ENCODE measurements around the gene CAPN9. TPM values are rescaled to one million over a fixed set of nuclear protein-coding genes. Genes with fewer than 3 reads are reported as not detected.

Gene CAPN9
- polyA plus RNA-seq, 1 donor (not counting 4 experiments of a cell fraction or from before 2014, with no cell fraction given): not detected

- no peak overlapping the region for H3K9ac ChIP-seq (ENCODE audit: control insufficient read depth, extremely low read depth, insufficient read depth, low read length)
- no peak overlapping the region for H2AFZ ChIP-seq (ENCODE audit: control insufficient read depth, low read length)
- no peaks in the 10 kb centered on the region for H3K79me2 ChIP-seq (ENCODE audit: control insufficient read depth, insufficient read depth, low read length)
- H3K27me3 ChIP-seq (ENCODE audit: control insufficient read depth, extremely low read depth, insufficient read depth, low read length): peaks cover 4% of the 10 kb centered on the region
- H3K4me1 ChIP-seq (ENCODE audit: control insufficient read depth, extremely low read depth, insufficient read depth, low read length): no peaks in the 10 kb centered on the region
- FAIRE-seq: no peak
- H3K4me3 ChIP-seq (ENCODE audit: control insufficient read depth in 2 of 3, extremely low read depth in 1 of 3, insufficient read depth in 2 of 3, low read depth in 1 of 3, low read length in 3 of 3): no peak overlapping the region
- H3K36me3 ChIP-seq (ENCODE audit: control insufficient read depth in 2 of 2, extremely low read depth in 1 of 2, insufficient read depth in 2 of 2, low read length in 2 of 2): no peaks in the 10 kb centered on the region
- no peaks in the 10 kb centered on the region for H3K9me1 ChIP-seq (ENCODE audit: control insufficient read depth, extremely low read depth, insufficient read depth, low read length)
- H4K20me1 ChIP-seq (ENCODE audit: control insufficient read depth, extremely low read depth, insufficient read depth, low read length): no peaks in the 10 kb centered on the region
- no peak for DNase-seq (ENCODE audit: low read depth, low spot score)
- H3K4me2 ChIP-seq (ENCODE audit: control insufficient read depth, extremely low read depth, insufficient read depth, low read depth, low read length): no peak overlapping the region
- H3K27ac ChIP-seq (ENCODE audit: control insufficient read depth, insufficient read depth, low read length): no peak overlapping the region
- H3K9me3 ChIP-seq (ENCODE audit: control insufficient read depth, low read depth, low read length): no peaks in the 10 kb centered on the region
- TF ChIP-seq CTCF (optimal IDR thresholded peaks at IDR 0.05 in 1 of 3, IDR thresholded peaks at IDR 0.05 in 1 of 3, conservative IDR thresholded peaks at IDR 0.05 in 1 of 3; ENCODE audit: extremely low read depth in 1 of 3, insufficient read depth in 2 of 3, low read length in 3 of 3) (no peak), EZH2 (IDR thresholded peaks at IDR 0.05; ENCODE audit: low read length) (no peak)
- dilution Hi-C loops (cut with MboI; ENCODE audit: extremely low pct_ligation_motif_present, low sequenced_read_pairs): no loop called here
Measured at GRCh38 chr1:230743899-230744298, 3.3 kb upstream of the CAPN9 start.

- Histone ChIP-seq H3K27ac (ENCODE audit: control insufficient read depth, insufficient read depth, low read length) (no peak overlapping the region), H3K4me2 (ENCODE audit: control insufficient read depth, extremely low read depth, insufficient read depth, low read depth, low read length) (no peak overlapping the region), H3K9me3 (ENCODE audit: control insufficient read depth, low read depth, low read length) (no peaks in the 10 kb centered on the region), H3K79me2 (ENCODE audit: control insufficient read depth, insufficient read depth, low read length) (no peaks in the 10 kb centered on the region), H3K4me3 (ENCODE audit: control insufficient read depth in 2 of 3, extremely low read depth in 1 of 3, insufficient read depth in 2 of 3, low read depth in 1 of 3, low read length in 3 of 3) (no peak overlapping the region), H3K9ac (ENCODE audit: control insufficient read depth, extremely low read depth, insufficient read depth, low read length) (no peak overlapping the region), H3K4me1 (ENCODE audit: control insufficient read depth, extremely low read depth, insufficient read depth, low read length) (no peaks in the 10 kb centered on the region), H4K20me1 (ENCODE audit: control insufficient read depth, extremely low read depth, insufficient read depth, low read length) (no peaks in the 10 kb centered on the region), H2AFZ (ENCODE audit: control insufficient read depth, low read length) (no peak overlapping the region), H3K36me3 (ENCODE audit: control insufficient read depth in 2 of 2, extremely low read depth in 1 of 2, insufficient read depth in 2 of 2, low read length in 2 of 2) (no peaks in the 10 kb centered on the region), H3K9me1 (ENCODE audit: control insufficient read depth, extremely low read depth, insufficient read depth, low read length) (no peaks in the 10 kb centered on the region), H3K27me3 (ENCODE audit: control insufficient read depth, extremely low read depth, insufficient read depth, low read length) (peaks cover 4% of the 10 kb centered on the region)
- TF ChIP-seq EZH2 (IDR thresholded peaks at IDR 0.05; ENCODE audit: low read length): no peak
- TF ChIP-seq CTCF (optimal IDR thresholded peaks at IDR 0.05 in 1 of 3, IDR thresholded peaks at IDR 0.05 in 1 of 3, conservative IDR thresholded peaks at IDR 0.05 in 1 of 3; ENCODE audit: extremely low read depth in 1 of 3, insufficient read depth in 2 of 3, low read length in 3 of 3): no peak
- DNase-seq (ENCODE audit: low read depth, low spot score) (no peak), FAIRE-seq (no peak)
- dilution Hi-C loops (cut with MboI; ENCODE audit: extremely low pct_ligation_motif_present, low sequenced_read_pairs): no loop called here
Measured at GRCh38 chr1:230744382-230744781, 2.8 kb upstream of the CAPN9 start.
